ENCODE results near the gene COPG1.
"Not testable (repeated sequence)": the region's sequence is repeated elsewhere in the genome, so short reads cannot be mapped to it uniquely, and the experiment has no call there.

The COPG1 gene

DNA sequence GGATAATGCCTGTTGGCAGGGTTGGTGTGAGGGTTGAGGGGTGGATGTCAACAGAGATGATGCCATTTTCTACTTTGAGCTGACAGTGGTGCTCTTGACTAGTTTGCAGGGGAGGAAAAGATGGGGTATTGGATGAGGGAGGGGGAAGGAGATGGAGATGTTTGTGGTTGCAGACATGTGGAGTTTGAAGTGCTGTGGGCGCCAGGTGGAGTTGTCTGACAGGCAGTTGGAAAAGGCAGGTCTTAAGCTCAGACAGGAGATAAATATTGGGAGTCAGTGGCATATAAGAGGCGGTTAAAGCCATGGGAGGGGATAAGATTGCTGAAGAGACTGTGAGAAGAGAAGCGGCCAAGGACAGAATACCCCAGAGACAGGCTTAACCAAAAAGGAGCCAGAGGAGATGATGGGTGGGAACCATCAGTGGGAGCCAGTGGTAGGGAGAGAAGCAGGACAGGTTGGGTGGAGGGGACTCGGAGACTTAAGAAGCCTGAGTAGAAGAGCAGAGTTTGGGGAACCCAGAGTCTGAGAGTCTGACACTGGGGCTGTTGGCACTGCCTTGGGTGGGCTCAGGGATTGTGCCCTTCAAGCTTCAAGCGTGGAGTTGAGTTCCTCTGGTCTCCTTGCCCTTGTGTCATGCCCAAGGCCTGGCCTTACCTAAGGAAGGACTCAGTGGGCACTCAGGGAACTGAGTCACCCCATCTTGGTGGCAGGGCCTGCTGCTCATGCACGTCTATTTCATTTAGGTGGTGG is 13.9 kb downstream of the COPG1 start:
- FAIRE-seq (no peak), DNase-seq (ENCODE audit: insufficient read length, low spot score) (no peak)
- TF ChIP-seq CTCF (IDR thresholded peaks at IDR 0.05; ENCODE audit: insufficient read depth, missing control alignments), result no peak

GRCh38 chr3:129264994-129265393 is 15.6 kb downstream of the COPG1 start:
- not testable (repeated sequence) for DNase-seq (ENCODE audit: insufficient read length, low spot score); FAIRE-seq

GRCh38 chr3:129266651-129267050 is 17.2 kb downstream of the COPG1 start:
- no peak for TF ChIP-seq CTCF (IDR thresholded peaks at IDR 0.05; ENCODE audit: insufficient read depth, missing control alignments)
- DNase-seq (ENCODE audit: insufficient read length, low spot score) (no peak), FAIRE-seq (no peak)

- DNase-seq (ENCODE audit: insufficient read length, low spot score), result no peak
- TF ChIP-seq CTCF (IDR thresholded peaks at IDR 0.05; ENCODE audit: insufficient read depth, missing control alignments), result no peak
- FAIRE-seq, result no peak
Observed at GRCh38 chr3:129268396-129268795, 19.0 kb downstream of the COPG1 start.

DNA sequence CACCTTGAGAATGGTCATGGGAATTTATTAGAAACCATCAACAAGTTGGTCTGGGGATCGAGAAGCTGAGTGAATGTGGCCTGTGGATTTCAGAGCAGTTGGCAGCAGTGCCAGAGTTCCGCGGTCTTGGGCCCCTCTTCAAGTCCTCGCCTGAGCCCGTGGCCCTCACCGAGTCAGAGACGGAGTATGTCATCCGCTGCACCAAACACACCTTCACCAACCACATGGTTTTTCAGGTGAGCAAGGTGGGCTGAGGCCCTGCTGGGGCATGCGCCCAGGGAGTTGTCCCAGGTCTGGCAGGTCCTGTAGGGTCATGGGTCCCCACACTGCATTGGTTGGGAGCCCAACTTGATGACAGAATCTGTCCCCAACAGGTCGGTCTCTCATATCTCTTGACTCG is 22.3 kb downstream of the COPG1 start:
- no peak for FAIRE-seq
- TF ChIP-seq CTCF (IDR thresholded peaks at IDR 0.05; ENCODE audit: insufficient read depth, missing control alignments), result no peak
- no peak for DNase-seq (ENCODE audit: insufficient read length, low spot score)

DNA sequence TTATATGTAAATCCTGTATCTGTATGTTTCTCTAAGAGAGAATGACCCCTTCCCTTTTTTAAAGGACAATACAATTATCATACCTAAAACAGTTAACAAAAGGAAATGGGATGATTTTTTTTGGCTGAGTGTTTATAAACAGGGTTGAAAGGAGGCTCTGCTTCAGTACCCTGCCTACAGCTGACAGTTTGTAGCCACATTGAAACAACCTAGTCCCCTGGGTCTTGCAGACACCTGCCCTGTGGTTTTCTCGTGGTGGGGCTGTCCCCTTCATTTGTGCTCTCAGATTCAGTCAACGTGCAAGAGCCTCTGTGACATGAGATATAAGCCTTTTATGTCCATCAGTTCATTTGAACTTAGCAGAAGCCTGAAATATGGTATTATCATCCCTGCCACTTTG is 27.0 kb downstream of the COPG1 start:
- no peak for FAIRE-seq
- no peak for TF ChIP-seq CTCF (IDR thresholded peaks at IDR 0.05; ENCODE audit: insufficient read depth, missing control alignments)
- no peak for DNase-seq (ENCODE audit: insufficient read length, low spot score)

DNA sequence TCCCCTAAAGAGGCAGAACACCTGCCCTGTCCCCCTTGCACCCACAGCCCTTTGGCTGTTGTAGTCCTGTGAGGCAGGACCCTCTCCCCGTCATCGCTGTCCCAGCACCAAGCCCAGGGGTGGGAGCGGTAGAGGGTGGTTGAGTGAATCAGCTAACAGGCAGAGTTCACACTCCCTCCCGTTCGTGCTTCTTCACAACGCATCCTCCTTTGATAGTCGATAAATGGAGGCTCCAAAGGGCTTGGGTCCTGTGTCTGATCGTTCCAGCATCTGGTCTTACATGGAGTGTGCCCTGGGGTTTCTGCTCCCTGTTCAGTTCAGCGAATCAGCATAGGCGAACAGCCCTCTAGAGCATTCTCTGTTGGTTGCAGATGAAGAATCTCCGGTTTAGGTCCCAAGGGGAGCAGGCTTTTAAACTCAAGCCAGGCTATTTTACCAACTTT is 28.4 kb downstream of the COPG1 start:
- DNase-seq (ENCODE audit: insufficient read length, low spot score), result no peak
- FAIRE-seq, result no peak
- TF ChIP-seq CTCF (IDR thresholded peaks at IDR 0.05; ENCODE audit: insufficient read depth, missing control alignments), result no peak
